ENCODE measurements around the gene GLIPR1L2. TPM values are rescaled to one million over a fixed set of nuclear protein-coding genes. Genes with fewer than 3 reads are reported as not detected.

GLIPR1L2 gene
- total RNA-seq, 3 donors from 2014 or later (not counting 1 experiment from before 2014, with no cell fraction given) = 0.75 to 1.7 (median 1.6) TPM

- DNase-seq (peak in 1 of 2 donors; percentile 6), ATAC-seq (no peak)
- no peaks in the 10 kb centered on the region for H3K9me3 ChIP-seq (ENCODE audit: control insufficient read depth, insufficient read depth, low read length)
- peak overlapping the region; percentile 92 to 94 for H3K27ac Mint-ChIP-seq
- H3K4me1 Mint-ChIP-seq = peaks cover 43 to 45% of the 10 kb centered on the region in 2 donors
- H3K9me3 Mint-ChIP-seq = no peaks in the 10 kb centered on the region
- H3K27me3 Mint-ChIP-seq (ENCODE audit: low read depth in 2 of 2) = no peaks in the 10 kb centered on the region
- TF ChIP-seq, protein P1, sequence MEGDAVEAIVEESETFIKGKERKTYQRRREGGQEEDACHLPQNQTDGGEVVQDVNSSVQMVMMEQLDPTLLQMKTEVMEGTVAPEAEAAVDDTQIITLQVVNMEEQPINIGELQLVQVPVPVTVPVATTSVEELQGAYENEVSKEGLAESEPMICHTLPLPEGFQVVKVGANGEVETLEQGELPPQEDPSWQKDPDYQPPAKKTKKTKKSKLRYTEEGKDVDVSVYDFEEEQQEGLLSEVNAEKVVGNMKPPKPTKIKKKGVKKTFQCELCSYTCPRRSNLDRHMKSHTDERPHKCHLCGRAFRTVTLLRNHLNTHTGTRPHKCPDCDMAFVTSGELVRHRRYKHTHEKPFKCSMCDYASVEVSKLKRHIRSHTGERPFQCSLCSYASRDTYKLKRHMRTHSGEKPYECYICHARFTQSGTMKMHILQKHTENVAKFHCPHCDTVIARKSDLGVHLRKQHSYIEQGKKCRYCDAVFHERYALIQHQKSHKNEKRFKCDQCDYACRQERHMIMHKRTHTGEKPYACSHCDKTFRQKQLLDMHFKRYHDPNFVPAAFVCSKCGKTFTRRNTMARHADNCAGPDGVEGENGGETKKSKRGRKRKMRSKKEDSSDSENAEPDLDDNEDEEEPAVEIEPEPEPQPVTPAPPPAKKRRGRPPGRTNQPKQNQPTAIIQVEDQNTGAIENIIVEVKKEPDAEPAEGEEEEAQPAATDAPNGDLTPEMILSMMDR (IDR thresholded peaks at IDR 0.05) = no peak
- no peaks in the 10 kb centered on the region for H3K36me3 ChIP-seq (ENCODE audit: control insufficient read depth, insufficient read depth, low read length)
- H3K4me3 Mint-ChIP-seq = peak overlapping the region; percentile 92
- H3K4me1 ChIP-seq (ENCODE audit: control insufficient read depth, insufficient read depth, low read length) = peaks cover 4% of the 10 kb centered on the region
- 37% methylated on average over 6 of the region's 6 CpGs for WGBS (ENCODE audit: insufficient coverage)
- no peaks in the 10 kb centered on the region for H3K36me3 Mint-ChIP-seq
- H3K27ac ChIP-seq (ENCODE audit: low read length) = peak overlapping the region; percentile 87
- H3K4me3 ChIP-seq (ENCODE audit: low read length) = peak overlapping the region; percentile 70
- no peaks in the 10 kb centered on the region for H3K27me3 ChIP-seq (ENCODE audit: control insufficient read depth, insufficient read depth, low read length)
- intact Hi-C loops (cut with micrococcal nuclease) = loop anchor here (2.0 kb wide), 1 partner anchor 60 kb away; the partner anchor contains the start of gene CAPS2
Measured at GRCh38 chr12:75390156-75390898, 562 bp upstream of the GLIPR1L2 start.

DNA sequence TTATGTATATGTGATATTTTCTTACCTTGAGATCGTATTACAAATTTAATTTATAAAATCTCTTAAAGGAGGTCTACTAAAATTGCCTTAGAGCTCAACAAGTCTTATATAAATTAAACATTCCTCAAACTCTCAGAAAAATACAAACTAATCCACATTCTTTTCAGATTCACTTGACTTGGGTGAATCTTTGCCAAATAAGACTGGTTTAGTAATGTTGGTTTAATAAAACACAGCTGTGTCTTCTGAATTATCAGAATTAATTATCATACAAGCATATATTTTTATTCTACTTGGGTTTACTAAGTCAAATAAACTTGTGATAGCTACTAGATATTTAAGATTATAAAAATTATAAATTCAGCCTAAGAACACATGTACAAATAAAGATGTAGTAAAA is 13.3 kb downstream of the GLIPR1L2 start:
- H3K36me3 Mint-ChIP-seq = no peaks in the 10 kb centered on the region

DNA sequence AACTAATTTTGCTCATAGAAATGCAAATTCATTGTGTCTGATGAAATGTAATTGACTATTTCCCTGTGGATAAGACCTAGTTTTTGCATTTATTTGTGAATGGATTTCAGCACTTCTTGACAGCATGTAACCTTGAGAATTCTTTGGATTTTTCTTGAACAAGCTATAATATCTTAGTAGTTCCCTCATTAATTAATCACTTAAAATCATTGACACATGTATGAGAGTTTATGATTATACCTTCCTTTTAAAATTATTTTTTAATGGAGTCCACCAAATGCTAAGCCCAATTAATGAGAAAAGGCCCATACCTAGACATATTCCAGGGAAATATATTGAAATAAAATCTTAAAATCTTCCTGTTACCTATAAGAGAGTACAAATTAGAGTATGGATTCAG is 16.8 kb downstream of the GLIPR1L2 start:
- no peak for DNase-seq
- ATAC-seq = no peak
- H3K4me1 ChIP-seq (ENCODE audit: control insufficient read depth, insufficient read depth, low read length) = no peaks in the 10 kb centered on the region
- intact Hi-C loops (cut with micrococcal nuclease) = no loop called here
- Mint-ChIP-seq H3K27me3 (ENCODE audit: low read depth in 2 of 2) (peaks cover 0 to 3% of the 10 kb centered on the region in 2 donors), H3K4me1 (no peaks in the 10 kb centered on the region), H3K9me3 (no peaks in the 10 kb centered on the region), H3K36me3 (no peaks in the 10 kb centered on the region), H3K27ac (no peak overlapping the region), H3K4me3 (no peak overlapping the region)
- H3K9me3 ChIP-seq (ENCODE audit: control insufficient read depth, insufficient read depth, low read length) = no peaks in the 10 kb centered on the region
- H3K27me3 ChIP-seq (ENCODE audit: control insufficient read depth, insufficient read depth, low read length) = no peaks in the 10 kb centered on the region
- H3K4me3 ChIP-seq (ENCODE audit: low read length) = no peak overlapping the region
- TF ChIP-seq, protein P1 (IDR thresholded peaks at IDR 0.05) = no peak
- H3K36me3 ChIP-seq (ENCODE audit: control insufficient read depth, insufficient read depth, low read length) = no peaks in the 10 kb centered on the region
- H3K27ac ChIP-seq (ENCODE audit: low read length) = no peak overlapping the region

More for the DNA sequence above, 13.3 kb downstream of the GLIPR1L2 start:
- Histone ChIP-seq H3K27ac (ENCODE audit: low read length) (no peak overlapping the region), H3K9me3 (ENCODE audit: control insufficient read depth, insufficient read depth, low read length) (no peaks in the 10 kb centered on the region), H3K27me3 (ENCODE audit: control insufficient read depth, insufficient read depth, low read length) (no peaks in the 10 kb centered on the region), H3K36me3 (ENCODE audit: control insufficient read depth, insufficient read depth, low read length) (no peaks in the 10 kb centered on the region), H3K4me1 (ENCODE audit: control insufficient read depth, insufficient read depth, low read length) (no peaks in the 10 kb centered on the region), H3K4me3 (ENCODE audit: low read length) (no peak overlapping the region)
- WGBS (ENCODE audit: insufficient coverage) = no CpG with 5 or more reads among the region's 1 CpG
- Mint-ChIP-seq H3K27me3 (ENCODE audit: low read depth in 2 of 2) (peaks cover 0 to 6% of the 10 kb centered on the region in 2 donors), H3K4me3 (no peak overlapping the region), H3K27ac (no peak overlapping the region), H3K4me1 (no peaks in the 10 kb centered on the region), H3K9me3 (no peaks in the 10 kb centered on the region)
- intact Hi-C loops (cut with micrococcal nuclease) = no loop called here
- ATAC-seq = no peak
- TF ChIP-seq, protein P1 (IDR thresholded peaks at IDR 0.05) = no peak
- no peak for DNase-seq

DNA sequence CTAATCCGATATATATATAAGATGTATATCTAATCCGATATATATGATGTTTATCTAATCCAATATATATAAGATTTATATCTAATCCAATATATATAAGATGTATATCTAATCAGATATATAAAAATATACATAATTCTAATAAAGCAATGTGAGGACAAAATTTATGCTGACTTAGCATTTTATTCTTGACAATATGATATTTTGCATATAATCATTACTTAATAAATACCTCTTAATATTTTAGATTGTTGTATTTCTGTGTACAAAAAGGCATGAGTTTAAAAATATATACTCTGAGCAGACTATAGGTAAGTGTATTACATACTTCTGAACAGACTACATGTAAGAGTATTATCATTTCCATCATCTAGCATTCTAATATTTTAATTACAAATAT is 18.9 kb downstream of the GLIPR1L2 start:
- H3K36me3 ChIP-seq (ENCODE audit: control insufficient read depth, insufficient read depth, low read length) = no peaks in the 10 kb centered on the region
- WGBS (ENCODE audit: insufficient coverage) = no CpG with 5 or more reads among the region's 2 CpGs
- H3K4me3 ChIP-seq (ENCODE audit: low read length) = no peak overlapping the region
- H3K9me3 ChIP-seq (ENCODE audit: control insufficient read depth, insufficient read depth, low read length) = no peaks in the 10 kb centered on the region
- Mint-ChIP-seq H3K27me3 (ENCODE audit: low read depth in 2 of 2) (peaks cover 0 to 3% of the 10 kb centered on the region in 2 donors), H3K4me1 (no peaks in the 10 kb centered on the region), H3K9me3 (no peaks in the 10 kb centered on the region), H3K4me3 (no peak overlapping the region), H3K36me3 (no peaks in the 10 kb centered on the region), H3K27ac (no peak overlapping the region)
- H3K4me1 ChIP-seq (ENCODE audit: control insufficient read depth, insufficient read depth, low read length) = no peaks in the 10 kb centered on the region
- intact Hi-C loops (cut with micrococcal nuclease) = no loop called here
- DNase-seq = no peak
- no peak for ATAC-seq
- TF ChIP-seq, protein P1 (IDR thresholded peaks at IDR 0.05) = no peak
- H3K27me3 ChIP-seq (ENCODE audit: control insufficient read depth, insufficient read depth, low read length) = no peaks in the 10 kb centered on the region
- no peak overlapping the region for H3K27ac ChIP-seq (ENCODE audit: low read length)

All from natural killer cell (primary cell).